ENCODE measurements around the gene DIAPH2.
"Not testable (repeated sequence)": the region's sequence is repeated elsewhere in the genome, so short reads cannot be mapped to it uniquely, and the experiment has no call there.

The DIAPH2 gene

GRCh38 chrX:97401586-97402136 lies 717.0 kb downstream of the DIAPH2 start:
- no peak for DNase-seq

- no peak for DNase-seq
Measured at GRCh38 chrX:97402333-97402732, 717.7 kb downstream of the DIAPH2 start.

DNA sequence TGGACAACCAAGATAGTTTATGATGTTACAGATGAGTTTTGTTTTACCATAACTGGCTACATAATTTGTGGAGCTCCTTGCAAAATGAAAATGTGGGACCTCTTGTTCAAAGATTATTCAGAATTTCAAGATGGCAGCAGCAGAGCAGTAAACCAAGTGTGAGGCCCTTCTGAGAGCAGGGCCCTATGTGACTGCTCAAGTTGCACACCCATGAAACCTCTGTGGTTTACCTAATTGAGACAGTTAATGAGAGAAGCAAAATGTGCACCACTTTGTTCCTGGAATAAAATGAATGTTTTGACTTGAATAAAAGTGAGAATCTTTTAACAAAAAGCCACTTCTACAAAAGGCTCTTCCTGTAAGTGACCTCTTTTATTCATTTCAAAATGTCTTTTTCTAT lies 718.3 kb downstream of the DIAPH2 start:
- no peak for DNase-seq

GRCh38 chrX:97405031-97405660 lies 720.5 kb downstream of the DIAPH2 start:
- DNase-seq, result no peak

DNA sequence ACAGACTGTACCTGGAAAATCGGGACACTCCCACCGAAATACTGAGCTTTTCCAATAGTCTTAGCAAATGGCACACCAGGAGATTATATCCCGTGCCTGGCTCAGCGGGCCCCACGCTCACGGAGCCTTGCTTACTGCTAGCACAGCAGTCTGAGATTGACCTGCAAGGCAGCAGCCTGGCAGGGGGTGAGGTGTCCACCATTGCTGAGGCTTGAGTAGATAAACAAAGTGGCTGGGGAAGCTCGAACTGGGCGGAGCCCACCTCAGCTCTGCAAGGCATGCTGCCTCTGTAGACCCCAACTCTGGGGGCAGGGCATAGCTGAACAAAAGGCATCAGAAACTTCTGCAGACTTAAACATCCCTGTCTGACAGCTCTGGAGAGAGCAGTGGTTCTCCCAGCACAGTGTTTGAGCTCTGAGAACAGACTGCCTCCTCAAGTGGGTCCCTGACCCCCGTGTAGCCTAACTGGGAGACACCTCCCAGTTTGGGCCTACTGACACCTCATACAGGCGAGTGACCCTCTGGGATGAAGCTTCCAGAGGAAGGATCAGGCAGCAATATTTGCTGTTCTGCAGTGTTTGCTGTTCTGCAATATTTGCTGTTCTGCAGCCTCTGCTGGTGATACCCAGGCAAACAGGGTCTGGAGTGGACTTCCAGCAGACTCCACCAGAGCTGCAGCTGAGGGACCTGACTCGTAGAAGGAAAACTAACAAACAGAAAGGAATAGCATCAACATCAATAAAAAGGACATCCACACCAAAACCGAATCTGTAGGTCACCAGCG lies 725.2 kb downstream of the DIAPH2 start:
- not testable (repeated sequence) for DNase-seq

- DNase-seq, result no peak
Measured at GRCh38 chrX:97416461-97416860, 731.8 kb downstream of the DIAPH2 start.

- DNase-seq, result no peak
Measured at GRCh38 chrX:97429101-97429500, 744.5 kb downstream of the DIAPH2 start.

DNA sequence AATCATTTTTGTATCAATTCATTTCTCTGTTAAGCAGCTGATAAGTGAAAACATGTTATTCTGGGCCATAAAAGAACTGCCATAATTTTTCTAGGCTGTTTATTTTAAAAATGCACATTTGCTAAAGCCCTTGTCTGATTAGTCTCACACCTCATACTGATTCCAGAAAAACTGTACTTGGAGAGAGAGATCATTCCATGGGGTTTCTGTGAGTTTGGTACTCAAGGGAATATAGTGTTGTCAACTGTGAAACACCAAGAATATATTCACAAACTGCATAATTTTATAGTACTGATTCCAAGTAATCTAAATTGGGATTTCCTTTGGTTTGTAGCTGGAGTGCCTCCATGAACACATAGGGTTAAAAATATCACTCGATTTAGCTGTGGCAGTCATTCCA lies 746.6 kb downstream of the DIAPH2 start:
- no peak for DNase-seq

GRCh38 chrX:97446298-97446882 lies 761.7 kb downstream of the DIAPH2 start:
- no peak for DNase-seq

GRCh38 chrX:97447306-97447705 lies 762.7 kb downstream of the DIAPH2 start:
- DNase-seq, result no peak

DNA sequence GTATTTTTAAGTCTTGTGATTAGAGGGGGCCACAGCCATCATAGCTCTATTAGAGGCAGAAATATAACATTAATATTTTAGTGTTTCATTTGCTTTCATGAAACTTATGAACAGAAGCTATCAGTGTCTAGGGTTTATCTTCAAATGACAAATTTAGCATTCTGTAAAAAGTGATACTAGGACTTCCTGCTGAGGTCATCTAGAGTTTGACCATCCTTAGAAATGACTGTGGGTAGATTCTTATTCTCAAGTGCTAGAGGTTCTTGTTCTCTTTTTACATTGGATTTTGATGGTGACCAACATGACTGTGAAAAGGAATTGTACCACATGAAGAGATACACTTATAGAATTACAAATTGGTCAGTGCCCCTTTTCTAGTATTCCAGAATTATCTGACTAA lies 767.6 kb downstream of the DIAPH2 start:
- DNase-seq, result no peak

DNA sequence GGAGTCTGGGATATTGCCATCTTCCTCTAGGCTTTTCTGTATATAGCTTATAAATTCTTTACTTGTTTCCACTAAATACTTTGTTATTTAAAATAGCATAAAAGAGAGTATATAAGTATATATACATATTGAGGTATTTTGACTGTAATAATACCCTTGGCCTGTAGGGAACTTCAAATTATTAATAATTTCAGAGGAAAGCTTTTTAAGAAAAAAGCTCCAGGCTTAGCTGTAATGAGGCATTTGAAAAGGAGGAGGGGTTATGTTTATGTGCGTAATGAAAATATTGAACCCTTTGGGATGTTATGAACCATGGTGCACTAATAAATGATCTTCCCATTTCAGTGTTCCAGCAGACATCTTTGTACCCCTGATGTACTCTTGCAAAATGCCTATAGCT lies 777.1 kb downstream of the DIAPH2 start:
- no peak for DNase-seq

GRCh38 chrX:97471071-97471470 lies 786.4 kb downstream of the DIAPH2 start:
- DNase-seq, result no peak

DNA sequence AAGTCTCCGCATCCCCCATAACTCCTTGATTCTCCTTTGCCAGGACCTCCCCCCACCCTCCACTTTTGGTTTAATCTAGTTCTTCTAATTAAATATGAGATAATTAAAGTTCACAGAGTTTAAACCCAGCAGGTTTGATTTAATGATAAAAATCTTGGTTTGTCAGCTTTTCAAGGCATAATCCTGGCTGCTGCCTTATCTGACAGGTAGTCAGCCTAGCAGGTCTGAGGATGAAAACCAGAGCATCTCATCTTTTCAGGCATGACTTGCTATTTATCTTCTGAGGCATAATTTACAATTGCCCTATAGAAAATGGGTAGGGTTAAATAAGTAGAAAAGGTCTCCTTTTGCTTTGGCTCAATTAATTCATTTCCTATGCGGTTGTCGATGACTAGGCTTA lies 790.3 kb downstream of the DIAPH2 start:
- no peak for DNase-seq

- no peak for DNase-seq
Measured at GRCh38 chrX:97479106-97479890, 794.7 kb downstream of the DIAPH2 start.

DNA sequence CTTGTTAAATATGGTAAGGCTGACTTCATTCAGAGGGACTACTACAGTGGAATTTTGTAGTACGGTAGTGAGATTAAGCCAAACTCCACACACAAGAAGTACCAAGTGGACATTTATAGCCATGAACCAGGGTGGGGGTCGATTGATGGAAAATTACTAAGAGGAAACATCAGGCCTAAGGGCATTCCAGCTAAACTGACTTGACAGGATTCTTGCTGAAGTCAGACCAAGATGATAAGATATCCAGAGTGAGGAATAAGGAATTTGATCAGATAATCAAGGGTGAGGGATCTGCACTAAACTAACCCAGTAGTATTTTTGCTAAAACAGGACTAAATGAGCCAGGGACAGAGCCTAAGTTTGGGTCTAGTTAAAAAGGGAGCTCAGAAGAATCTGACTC lies 796.6 kb downstream of the DIAPH2 start:
- DNase-seq, result no peak

DNA sequence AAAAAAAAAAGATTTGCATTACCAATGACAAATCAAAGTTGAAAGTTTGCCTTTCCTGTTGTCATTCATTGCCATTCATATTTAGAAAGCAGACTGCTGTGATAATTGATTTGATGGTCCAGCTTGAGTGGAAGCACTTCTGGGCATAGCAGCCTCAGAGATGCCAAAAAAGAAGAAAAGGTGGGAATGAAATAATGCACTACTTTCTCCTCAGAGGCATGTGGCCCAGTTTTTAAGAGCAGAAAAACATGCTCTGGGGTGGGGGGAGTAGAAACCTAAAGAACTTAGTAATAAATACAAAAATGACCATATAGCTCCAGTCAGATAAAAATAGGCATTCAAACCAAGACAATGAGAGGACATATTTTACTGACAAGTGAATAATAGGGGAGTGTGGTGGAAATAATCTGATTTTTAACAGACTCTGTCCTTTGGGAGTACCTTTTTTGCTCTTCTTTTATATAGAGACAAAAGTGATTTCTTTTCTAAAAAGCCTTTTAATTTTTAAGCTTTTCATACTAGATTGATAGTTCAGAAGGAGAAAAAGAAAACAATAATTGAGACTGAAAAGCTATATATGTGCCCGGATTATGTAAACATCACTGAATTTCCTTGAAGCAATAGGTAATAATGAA lies 798.1 kb downstream of the DIAPH2 start:
- DNase-seq, result no peak

DNA sequence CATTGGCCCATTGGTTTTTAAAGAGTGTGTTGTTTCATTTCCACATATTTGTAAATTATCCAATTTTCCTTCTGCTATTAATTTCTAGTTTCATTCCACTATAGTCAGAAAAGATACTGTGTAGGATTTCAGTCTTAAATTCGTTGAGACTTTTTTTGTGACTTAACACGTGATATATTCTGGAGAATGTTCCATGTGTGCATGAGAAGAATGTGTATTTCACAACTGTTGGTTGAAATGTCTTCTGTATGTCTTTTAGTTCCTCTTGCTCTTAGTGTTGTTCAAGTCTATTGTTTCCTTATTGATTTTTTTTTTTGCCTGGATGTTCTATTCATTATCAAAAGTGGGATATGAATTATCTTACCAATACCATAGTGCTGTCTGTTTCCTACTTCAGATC lies 806.0 kb downstream of the DIAPH2 start:
- DNase-seq, result no peak

- no peak for DNase-seq
Measured at GRCh38 chrX:97494756-97495372, 810.2 kb downstream of the DIAPH2 start.

DNA sequence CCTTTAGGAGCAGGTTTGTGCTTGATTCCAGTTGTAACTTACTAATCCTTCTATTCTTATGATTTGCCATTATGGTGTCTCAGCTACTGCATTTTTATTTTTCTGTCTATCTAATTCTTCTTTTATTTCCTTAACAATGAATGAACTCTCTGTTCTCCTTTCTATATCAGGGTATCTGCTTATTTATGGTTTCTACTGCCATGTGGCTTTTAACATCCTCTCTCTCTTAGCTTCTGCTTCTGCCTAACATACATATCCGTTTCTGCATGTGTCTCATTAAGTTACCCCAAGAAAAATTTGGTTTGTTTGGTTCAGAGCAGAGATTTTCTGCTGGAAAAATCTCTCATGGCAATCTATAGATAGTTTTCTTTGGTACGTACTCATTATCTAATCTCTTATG lies 813.5 kb downstream of the DIAPH2 start:
- no peak for DNase-seq

DNA sequence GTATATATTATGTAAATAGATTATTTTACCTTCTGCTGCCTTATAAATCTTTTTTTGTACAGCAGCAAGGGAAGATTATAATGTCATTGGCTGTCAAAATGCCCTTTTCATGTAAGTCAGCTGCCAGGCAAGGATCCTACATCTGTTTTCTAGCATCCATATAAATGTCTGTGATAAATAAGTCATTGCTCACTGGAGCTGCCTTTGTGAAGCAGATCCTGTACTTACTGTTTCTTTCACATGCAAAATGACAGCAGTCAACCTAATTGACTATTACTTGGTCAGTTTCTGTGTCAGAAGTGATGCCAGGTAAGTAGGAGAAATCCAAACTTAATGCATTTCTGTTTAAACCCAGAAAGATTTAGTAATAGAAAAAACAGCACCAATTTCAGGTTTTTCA lies 819.8 kb downstream of the DIAPH2 start:
- DNase-seq, result no peak

DNA sequence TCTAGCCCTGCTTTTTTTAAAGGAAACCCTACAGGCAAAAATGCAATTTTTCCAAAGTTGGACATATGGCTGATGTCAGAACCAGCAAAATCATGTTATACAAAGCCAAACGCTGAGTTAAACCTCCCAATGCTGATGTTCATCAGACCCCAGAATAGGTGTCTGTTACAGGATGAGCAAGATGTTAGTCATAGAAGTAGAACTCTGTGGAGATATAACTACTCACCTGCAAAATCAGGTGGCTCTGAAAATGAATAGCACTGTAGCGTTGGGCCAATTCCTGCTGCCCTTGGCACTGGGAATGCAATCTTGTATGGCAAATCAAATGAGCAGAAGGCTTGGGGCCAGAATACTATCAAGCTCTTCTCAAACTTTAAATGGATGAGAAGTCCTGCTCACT lies 833.1 kb downstream of the DIAPH2 start:
- DNase-seq, result no peak
